Activated naive CD8-positive, alpha-beta T cell treated with anti-CD3 and anti-CD28 coated beads, Interleukin-2, amount 10 ng/mL, durations not matched to agents 7 days and 5 days (primary cell): ENCODE data around the gene TCEA2. TPM values are rescaled to one million over a fixed set of nuclear protein-coding genes. Genes with fewer than 3 reads are reported as not detected.
A peak's percentile ranks its signal among the peaks of the same experiment; 100 is the strongest.

Experiments used
- ATAC-seq: fragments of 150-1000 bp; cut with Tn5 transposase; one replicate; pipeline ENCODE4 v1.10.0; 2021; ENCODE audit warnings: low read depth, moderate library complexity
- POLR2A ChIA-PET: fragments of 350-600 bp; sonication (Branson Sonifier 250); formaldehyde crosslinking; loops from one replicate; lab custom pipeline; 2021; ENCODE audit warnings: antibody characterized with exemption; lab: Charles Lee
- DNase-seq: peaks from one replicate; pipeline ENCODE4 v3.0.0; 2021
- H3K27ac Mint-ChIP-seq: one replicate; pipeline ENCODE4 v1.8.0; 2022; ENCODE audit warnings: mild to moderate bottlenecking, mixed read lengths
- H3K27me3 Mint-ChIP-seq: one replicate; pipeline ENCODE4 v1.8.0; 2022; ENCODE audit warnings: mild to moderate bottlenecking, moderate library complexity, mixed read lengths
- H3K36me3 Mint-ChIP-seq: one replicate; pipeline ENCODE4 v1.8.0; 2021; ENCODE audit warnings: mild to moderate bottlenecking, mixed read lengths
- H3K4me1 Mint-ChIP-seq: one replicate; pipeline ENCODE4 v1.8.0; 2021; ENCODE audit warnings: mixed read lengths
- H3K4me3 Mint-ChIP-seq: one replicate; pipeline ENCODE4 v1.8.0; 2022; ENCODE audit warnings: mild to moderate bottlenecking, moderate library complexity, mixed read lengths
- H3K9me3 Mint-ChIP-seq: one replicate; pipeline ENCODE4 v1.8.0; 2021; ENCODE audit warnings: mixed read lengths
- total RNA-seq, 2 experiments: library from RNA; stranded (reverse); gene quantifications; one replicate each; pipeline ENCODE4 v1.2.3, GENCODE V29; 2021

Gene TCEA2
- total RNA-seq, 2 experiments from 2014 or later: 65.3 to 74.9 TPM

DNA sequence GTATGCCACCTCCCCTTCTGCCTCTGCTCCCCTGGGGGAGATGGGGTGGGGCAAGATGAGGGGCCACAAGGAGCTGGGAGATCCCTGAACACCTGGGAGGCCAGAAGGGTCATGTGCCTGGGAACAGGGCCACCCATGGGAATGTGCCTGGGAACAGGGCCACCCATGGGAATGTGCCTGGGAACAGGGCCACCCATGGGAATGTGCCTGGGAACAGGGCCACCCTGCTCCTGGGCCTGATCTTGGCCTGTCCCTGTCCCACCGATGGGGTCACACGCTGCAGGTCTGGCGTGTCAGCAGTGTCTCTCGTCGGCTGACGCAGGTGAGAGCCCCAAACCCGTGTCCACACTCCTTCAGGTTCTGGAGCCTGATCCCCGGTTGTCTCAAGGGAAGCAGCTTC lies 12.0 kb downstream of the TCEA2 start:
- peaks cover 14% of the 10 kb centered on the region for H3K36me3 Mint-ChIP-seq

DNA sequence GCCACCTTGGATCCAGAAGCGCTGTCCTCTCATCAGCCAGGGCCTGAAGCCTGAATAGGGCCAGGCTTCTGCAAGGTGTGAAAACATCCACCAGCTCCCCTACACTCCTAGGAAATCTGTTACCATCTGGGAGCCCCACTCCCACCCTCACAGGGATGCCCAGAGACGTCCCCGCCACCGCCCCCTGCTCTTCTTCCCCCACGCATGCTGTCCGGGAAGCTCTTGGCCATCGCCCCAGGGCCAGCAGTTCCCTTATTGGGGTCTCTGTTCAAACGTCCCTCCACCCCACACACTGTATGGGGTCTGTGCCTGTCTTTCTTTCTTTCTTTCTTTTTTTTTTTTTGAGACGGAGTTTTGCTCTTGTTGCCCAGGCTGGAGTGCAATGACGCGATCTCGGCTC lies 12.6 kb downstream of the TCEA2 start:
- Mint-ChIP-seq H3K4me3 (peak overlapping the region; percentile 96), H3K27ac (peak overlapping the region; percentile 34), H3K4me1 (peaks cover 21% of the 10 kb centered on the region), H3K36me3 (peaks cover 14% of the 10 kb centered on the region), H3K27me3 (no peaks in the 10 kb centered on the region), H3K9me3 (no peaks in the 10 kb centered on the region)
- DNase-seq (no peak), ATAC-seq (no peak)
- POLR2A ChIA-PET: interaction anchor here (1.2 to 7.0 kb wide), 3 partner anchors 8 to 554 kb away, joined by 5 to 114 read pairs (median 5); partner anchors contain the start of gene PPDPF

More for the DNA sequence above, 12.0 kb downstream of the TCEA2 start:
- Mint-ChIP-seq H3K4me3 (no peak overlapping the region), H3K27me3 (no peaks in the 10 kb centered on the region), H3K4me1 (peaks cover 16% of the 10 kb centered on the region), H3K9me3 (no peaks in the 10 kb centered on the region), H3K27ac (no peak overlapping the region)
- POLR2A ChIA-PET: interaction anchor here (7.0 kb wide), 1 partner anchor 8 kb away, joined by 114 read pairs; no protein-coding TSS in a partner anchor
- ATAC-seq: no peak
- DNase-seq: no peak

DNA sequence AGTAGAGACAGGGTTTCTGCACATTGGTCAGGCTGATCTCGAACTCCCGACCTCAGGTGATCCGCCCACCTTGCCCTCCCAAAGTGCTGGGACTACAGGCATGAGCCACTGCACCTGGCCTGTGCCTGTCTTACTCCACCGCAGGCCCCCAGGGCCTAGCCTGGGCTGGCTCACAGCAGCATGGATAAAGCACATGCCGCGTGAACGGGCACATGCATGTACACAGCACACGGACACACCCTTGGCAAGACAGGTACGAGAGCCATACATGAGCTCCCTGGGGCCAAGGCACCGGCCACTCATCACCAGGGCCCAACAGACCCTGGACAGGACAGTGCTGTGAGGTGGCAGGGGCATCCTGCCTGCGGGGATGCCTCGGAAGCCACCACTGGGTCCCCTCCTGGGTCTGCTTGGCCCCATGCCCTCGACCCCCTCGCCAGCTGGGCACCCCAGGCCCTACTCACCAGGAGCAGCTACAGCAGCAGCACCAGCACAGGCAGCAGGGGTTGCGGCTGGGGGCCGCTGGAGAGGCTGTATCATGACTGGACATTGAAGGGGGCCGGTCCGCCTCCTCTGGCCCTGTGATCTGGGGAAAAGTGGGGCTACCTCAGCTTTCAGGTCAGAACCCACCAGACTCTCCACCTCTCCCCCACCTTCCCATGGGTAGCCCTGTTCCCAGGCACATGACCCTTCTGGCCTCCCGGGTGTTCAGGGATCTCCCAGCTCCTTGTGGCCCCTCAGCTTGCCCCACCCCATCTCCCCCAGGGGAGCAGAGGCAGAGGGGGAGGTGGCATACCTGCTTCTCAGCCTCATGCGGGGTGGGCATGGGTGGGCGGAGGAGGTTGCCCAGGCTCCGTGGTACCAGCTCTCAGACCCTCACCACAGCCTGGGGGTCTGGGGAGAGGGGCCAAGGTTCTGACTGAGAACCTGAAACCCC lies 13.3 kb downstream of the TCEA2 start:
- POLR2A ChIA-PET: interaction anchor here (0.8 to 7.0 kb wide), 9 partner anchors 9 to 555 kb away, joined by 3 to 114 read pairs (median 5); partner anchors contain the start of genes PPDPF, SAMD10 and TCEA2

DNA sequence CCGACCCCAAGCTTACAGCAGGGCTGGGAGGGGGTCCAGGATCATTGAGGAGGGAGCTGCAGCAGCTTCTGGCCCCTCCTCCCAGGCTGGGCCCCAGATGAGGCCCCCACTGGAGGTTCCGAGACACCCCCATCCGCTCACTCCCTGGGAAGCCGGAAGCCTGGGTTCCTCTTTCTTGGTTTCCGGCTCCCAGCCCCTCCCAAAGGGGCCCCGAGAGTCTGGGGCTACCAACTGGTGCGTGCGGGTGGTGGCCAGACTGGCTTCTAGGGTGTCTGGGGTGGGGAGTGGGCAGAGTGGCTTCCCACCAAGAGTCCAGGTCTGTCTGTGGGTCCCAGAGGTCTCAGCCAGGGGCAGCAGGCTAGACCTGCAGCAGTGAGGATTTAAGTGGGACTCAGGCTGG lies 14.1 kb downstream of the TCEA2 start:
- DNase-seq: peak; percentile 70
- Mint-ChIP-seq H3K27me3 (no peaks in the 10 kb centered on the region), H3K9me3 (no peaks in the 10 kb centered on the region), H3K4me1 (peaks cover 29% of the 10 kb centered on the region), H3K4me3 (peak overlapping the region; percentile 96), H3K36me3 (peaks cover 14% of the 10 kb centered on the region), H3K27ac (peak overlapping the region; percentile 94)
- POLR2A ChIA-PET: interaction anchor here (0.8 to 7.0 kb wide), 9 partner anchors 10 to 248 kb away, joined by 3 to 114 read pairs (median 5); partner anchors contain the start of genes SAMD10 and TCEA2
- ATAC-seq: peak; percentile 23

More for the DNA sequence above, 13.3 kb downstream of the TCEA2 start:
- H3K27me3 Mint-ChIP-seq: no peaks in the 10 kb centered on the region
- peak overlapping the region; percentile 96 for H3K4me3 Mint-ChIP-seq
- no peak for DNase-seq
- no peaks in the 10 kb centered on the region for H3K9me3 Mint-ChIP-seq
- peaks cover 24% of the 10 kb centered on the region for H3K4me1 Mint-ChIP-seq
- H3K36me3 Mint-ChIP-seq: peaks cover 14% of the 10 kb centered on the region
- ATAC-seq: no peak
- H3K27ac Mint-ChIP-seq: peak overlapping the region; percentile 48

DNA sequence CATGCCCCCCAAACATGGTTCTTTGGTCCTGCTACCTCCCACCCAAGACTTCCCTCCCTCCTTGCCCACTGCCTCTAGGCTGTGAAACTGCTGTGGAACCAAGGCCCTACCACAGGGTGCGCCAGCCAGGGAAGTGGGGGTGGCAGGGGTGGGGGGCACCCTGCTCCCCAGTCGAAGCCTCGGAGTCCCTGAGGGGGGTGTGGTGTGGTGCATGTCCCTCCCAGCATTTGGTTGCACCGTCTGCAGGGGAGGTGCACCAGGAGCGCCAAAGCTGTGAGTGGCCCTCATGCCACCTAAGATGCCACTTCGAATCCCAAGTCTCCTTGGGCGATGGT lies 14.5 kb downstream of the TCEA2 start:
- no peak for DNase-seq
- peak; percentile 7 for ATAC-seq
- POLR2A ChIA-PET: interaction anchor here (0.8 to 7.0 kb wide), 14 partner anchors 10 to 342 kb away, joined by 3 to 114 read pairs (median 4); partner anchors contain the start of genes SAMD10, TCEA2 and UCKL1
- Mint-ChIP-seq H3K27ac (peak overlapping the region; percentile 94), H3K9me3 (no peaks in the 10 kb centered on the region), H3K4me3 (peak overlapping the region; percentile 96), H3K36me3 (peaks cover 14% of the 10 kb centered on the region), H3K27me3 (peaks cover 2% of the 10 kb centered on the region), H3K4me1 (peaks cover 29% of the 10 kb centered on the region)

DNA sequence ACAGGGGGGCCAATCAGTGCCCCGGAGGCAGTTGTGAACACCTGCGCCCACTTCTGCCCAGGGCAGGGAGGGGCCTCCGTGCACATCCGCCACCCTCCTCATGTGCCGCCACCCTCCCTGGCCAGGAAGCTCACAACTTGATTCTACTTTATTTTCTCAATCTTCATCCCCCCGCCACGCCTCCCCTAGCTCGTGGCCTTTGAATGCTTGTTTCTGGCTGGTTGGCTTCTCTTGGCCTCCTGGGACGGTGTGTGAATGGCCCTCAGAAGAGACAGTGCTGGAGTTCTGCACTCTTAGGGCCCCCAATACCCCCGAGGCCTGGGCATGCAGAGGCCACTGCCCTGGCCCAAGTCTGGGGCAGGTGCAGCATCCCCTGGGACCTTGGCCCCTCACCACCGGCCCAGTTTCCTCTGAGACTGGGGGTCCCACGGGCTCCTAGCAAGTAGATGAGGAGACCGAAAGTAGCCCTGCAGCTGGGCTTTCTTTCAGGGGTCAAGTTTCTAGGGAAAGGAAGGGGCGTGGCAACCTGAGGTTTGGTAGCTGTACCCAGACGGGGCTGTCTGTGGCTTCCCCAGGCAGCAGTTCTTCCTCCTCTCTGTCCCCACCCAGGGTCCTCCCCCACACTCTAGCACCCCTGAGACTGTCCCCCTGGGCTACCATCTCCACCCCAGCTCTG lies 15.0 kb downstream of the TCEA2 start:
- peaks cover 32% of the 10 kb centered on the region for H3K4me1 Mint-ChIP-seq
- peak overlapping the region; percentile 96 for H3K4me3 Mint-ChIP-seq
- peak overlapping the region; percentile 94 for H3K27ac Mint-ChIP-seq
- peaks cover 2% of the 10 kb centered on the region for H3K27me3 Mint-ChIP-seq
- DNase-seq: peak; percentile 78
- POLR2A ChIA-PET: interaction anchor here (0.6 to 7.0 kb wide), 14 partner anchors 11 to 420 kb away, joined by 3 to 114 read pairs (median 4); partner anchors contain the start of genes RTEL1, SAMD10, TCEA2 and UCKL1
- peak; percentile 62 for ATAC-seq
- H3K9me3 Mint-ChIP-seq: no peaks in the 10 kb centered on the region
- peaks cover 14% of the 10 kb centered on the region for H3K36me3 Mint-ChIP-seq

DNA sequence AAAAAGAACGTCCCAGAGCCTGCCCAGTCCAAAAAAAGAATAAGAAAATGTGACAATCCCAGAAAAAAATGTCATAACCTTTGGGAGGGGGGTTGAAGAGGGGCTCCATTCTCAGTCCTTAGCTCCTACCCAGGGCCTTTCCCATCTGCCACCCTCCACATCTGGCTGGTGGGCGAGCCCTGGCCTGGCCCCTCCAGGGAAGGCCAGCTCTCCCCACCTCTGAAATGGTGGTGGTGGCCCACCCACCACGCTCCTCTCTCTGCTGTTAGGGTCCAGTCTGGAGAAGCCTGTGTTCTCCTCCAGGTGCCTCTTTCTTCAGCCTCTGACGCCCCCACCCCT lies 15.9 kb downstream of the TCEA2 start:
- Mint-ChIP-seq H3K4me1 (peaks cover 32% of the 10 kb centered on the region), H3K27ac (peak overlapping the region; percentile 94), H3K27me3 (peaks cover 5% of the 10 kb centered on the region), H3K9me3 (no peaks in the 10 kb centered on the region), H3K4me3 (peak overlapping the region; percentile 96), H3K36me3 (peaks cover 11% of the 10 kb centered on the region)
- ATAC-seq (no peak), DNase-seq (no peak)
- POLR2A ChIA-PET: interaction anchor here (0.6 to 7.0 kb wide), 10 partner anchors 12 to 1427 kb away, joined by 3 to 114 read pairs (median 6); partner anchors contain the start of genes C20orf204, PRPF6, SAMD10 and TCEA2

DNA sequence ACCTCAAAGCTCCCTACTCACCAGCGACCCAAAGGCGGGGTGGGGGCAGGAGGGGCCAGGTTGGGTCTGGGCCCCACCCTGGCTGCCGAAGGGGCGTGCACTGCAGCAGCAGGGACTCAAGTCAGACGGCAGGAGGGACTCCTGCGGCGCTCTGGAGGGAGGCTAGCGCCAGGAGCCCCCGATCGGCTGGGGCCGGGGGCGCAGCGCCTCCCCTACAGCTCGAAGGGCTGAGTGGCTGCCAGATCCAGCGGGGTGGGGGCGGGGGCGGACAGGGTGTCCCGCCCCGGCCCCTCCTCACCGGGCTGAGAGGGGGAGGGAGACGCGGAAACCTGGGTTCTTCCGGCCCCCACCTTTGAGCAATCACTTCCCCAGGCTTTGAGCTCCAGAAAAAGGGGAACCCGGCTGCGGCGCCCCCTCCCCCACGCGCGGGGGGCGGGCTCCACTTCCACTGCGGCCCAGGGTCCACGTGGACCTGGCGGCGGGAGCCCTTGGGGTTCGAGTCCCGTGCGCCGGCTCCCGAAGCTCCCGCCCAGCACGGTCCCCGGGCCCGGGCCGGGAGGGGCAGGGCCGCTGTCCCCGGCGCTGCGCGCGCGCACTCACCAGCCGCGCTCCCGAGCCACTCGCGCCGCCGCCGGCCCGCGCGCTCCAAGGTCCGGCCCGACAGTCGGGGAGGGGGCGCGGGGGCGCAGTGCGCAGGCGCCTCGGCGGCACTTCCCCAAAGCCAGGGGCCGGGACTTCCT lies 16.4 kb downstream of the TCEA2 start, which contains the start of gene RGS19:
TSS of gene RGS19 (minus strand) at position 246 of the 740 bp plus-strand sequence. CDS start 2,632 bp downstream, outside the sequence.
- H3K27ac Mint-ChIP-seq: peak within 1 kb of the TSS; percentile 94
- H3K36me3 Mint-ChIP-seq: peaks cover 11% of the 10 kb centered on the region
- H3K27me3 Mint-ChIP-seq: peaks cover 9% of the 10 kb centered on the region
- peak; percentile 27 for ATAC-seq
- peak; percentile 87 for DNase-seq
- peaks cover 35% of the 10 kb centered on the region for H3K4me1 Mint-ChIP-seq
- POLR2A ChIA-PET: interaction anchor here (0.6 to 7.0 kb wide), 10 partner anchors 12 to 1428 kb away, joined by 3 to 114 read pairs (median 6); partner anchors contain the start of genes C20orf204, PRPF6, SAMD10 and TCEA2
- peak within 1 kb of the TSS; percentile 96 for H3K4me3 Mint-ChIP-seq
- no peaks in the 10 kb centered on the region for H3K9me3 Mint-ChIP-seq

DNA sequence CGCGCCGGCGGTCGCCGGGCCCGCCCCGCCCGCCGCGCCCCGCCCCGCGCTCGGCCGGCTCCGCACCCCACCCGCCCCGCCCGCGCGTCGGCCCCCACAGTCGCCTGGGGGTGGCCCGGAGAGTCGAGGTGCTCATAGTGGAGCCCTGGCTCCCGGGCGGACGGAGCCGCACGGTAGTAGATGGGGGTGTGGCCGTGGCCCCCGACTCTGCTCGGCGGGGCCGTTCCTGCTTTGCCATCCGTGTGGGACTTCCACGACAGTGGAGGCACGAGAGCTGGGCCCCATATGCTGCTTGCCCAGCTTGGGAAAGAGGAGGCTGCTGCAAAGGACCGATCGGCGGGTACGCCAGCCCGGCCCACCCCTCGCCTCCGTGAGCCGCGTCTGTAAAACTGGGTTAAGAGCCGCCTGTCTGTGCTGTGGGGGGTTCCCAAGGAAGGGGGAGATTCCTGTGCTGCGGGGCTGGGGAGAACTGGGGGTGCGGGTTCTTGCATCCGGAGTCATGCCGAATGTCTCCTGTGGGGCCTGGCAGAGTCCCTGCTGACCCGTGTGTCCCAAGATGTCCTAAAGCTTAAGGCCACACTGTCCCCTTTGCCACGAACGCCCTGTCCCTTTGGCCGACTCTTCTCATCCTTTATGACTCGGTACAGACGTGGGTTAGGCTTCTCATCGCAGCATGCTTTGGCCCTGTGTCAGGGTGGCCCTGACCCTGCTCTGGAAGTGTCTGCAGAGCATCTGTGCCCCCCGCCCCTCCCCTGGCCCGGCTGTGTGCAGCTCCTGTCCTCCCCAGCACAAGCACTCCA lies 17.2 kb downstream of the TCEA2 start, which contains the start of gene OPRL1:
TSS of gene OPRL1 (plus strand) at position 70 of the 800 bp plus-strand sequence. CDS start 12,639 bp downstream, outside the sequence.
- no peak for DNase-seq
- Mint-ChIP-seq H3K4me3 (peak within 1 kb of the TSS; percentile 96), H3K27ac (peak within 1 kb of the TSS; percentile 94), H3K36me3 (peaks cover 11% of the 10 kb centered on the region), H3K9me3 (no peaks in the 10 kb centered on the region), H3K4me1 (peaks cover 36% of the 10 kb centered on the region), H3K27me3 (peaks cover 15% of the 10 kb centered on the region)
- ATAC-seq: peak; percentile 35
- POLR2A ChIA-PET: interaction anchor here (0.7 to 7.0 kb wide), 7 partner anchors 13 to 100 kb away, joined by 3 to 114 read pairs (median 16); partner anchors contain the start of genes C20orf204, PRPF6, SAMD10 and TCEA2

DNA sequence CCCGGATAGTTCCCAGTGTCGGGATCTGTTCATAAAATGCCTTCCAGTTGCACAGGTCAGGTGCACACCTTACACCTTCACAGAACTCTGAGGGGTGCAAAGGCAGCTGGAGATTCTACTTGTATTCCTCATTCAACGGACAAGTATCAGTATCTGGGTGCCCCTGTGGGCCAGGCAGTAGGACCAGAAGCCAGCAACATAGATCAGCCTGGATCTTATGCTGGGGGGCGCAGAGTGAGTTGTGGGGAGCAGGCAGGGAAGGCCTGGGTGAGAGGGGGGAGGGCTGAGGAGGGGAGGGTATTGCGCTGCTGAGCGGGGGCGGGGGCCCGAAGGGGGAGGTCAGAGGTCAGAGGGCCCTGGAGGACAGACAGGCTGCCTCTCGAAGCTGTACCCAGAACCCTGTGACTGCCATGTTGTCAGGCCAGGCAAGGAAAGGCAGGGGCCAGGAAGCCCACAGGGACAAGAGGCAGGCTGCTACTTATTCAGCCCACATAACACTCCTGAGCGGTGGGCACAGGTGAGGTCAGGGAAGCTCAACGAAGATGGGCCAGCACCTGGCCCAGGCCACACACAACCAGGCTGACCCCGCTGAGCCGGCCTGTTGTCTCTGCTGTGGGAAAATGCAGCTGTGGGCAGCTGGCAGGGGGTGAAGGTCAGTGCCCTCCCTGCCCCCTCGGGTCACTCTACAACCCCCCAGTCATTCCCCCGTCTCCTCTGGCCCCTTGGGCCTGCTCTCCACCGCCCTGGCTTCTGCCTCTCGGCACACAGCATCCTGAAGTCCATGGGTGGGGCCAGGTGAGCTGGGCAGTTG lies 18.0 kb downstream of the TCEA2 start:
- H3K27me3 Mint-ChIP-seq: peaks cover 22% of the 10 kb centered on the region
- peak overlapping the region; percentile 72 for H3K27ac Mint-ChIP-seq
- H3K4me3 Mint-ChIP-seq: peak overlapping the region; percentile 82
- H3K4me1 Mint-ChIP-seq: peaks cover 30% of the 10 kb centered on the region
- DNase-seq (no peak), ATAC-seq (no peak)
- H3K9me3 Mint-ChIP-seq: no peaks in the 10 kb centered on the region
- peaks cover 6% of the 10 kb centered on the region for H3K36me3 Mint-ChIP-seq
- POLR2A ChIA-PET: interaction anchor here (0.7 to 7.0 kb wide), 4 partner anchors 14 to 42 kb away, joined by 3 to 114 read pairs (median 16); no protein-coding TSS in a partner anchor

DNA sequence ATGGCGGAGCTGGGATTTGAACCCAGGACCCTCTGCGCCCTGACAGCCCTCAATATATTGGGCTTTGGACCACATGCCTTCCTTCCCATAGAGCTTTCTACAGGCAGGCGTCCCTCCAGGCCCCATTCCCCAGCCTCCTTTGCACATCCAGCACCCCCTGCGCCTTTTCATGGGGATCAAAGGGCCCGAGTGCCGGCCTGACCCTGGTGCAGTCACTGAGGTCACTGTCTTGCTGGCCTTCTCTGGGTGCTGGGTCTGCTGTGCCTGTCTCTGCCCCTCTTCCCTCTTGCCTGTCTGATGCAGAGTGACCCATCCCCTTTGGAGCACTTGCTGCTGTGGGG lies 18.6 kb downstream of the TCEA2 start:
- DNase-seq (no peak), ATAC-seq (no peak)
- Mint-ChIP-seq H3K27me3 (peaks cover 25% of the 10 kb centered on the region), H3K27ac (peak overlapping the region; percentile 9), H3K9me3 (peaks cover under 1% of the 10 kb centered on the region), H3K36me3 (peaks cover 5% of the 10 kb centered on the region), H3K4me3 (peak overlapping the region; percentile 5), H3K4me1 (peaks cover 29% of the 10 kb centered on the region)
- POLR2A ChIA-PET: interaction anchor here (1.0 to 1.2 kb wide), 2 partner anchors 41 to 561 kb away, joined by 3 to 4 read pairs; no protein-coding TSS in a partner anchor
